Stimulated activated CD4-positive, alpha-beta T cell treated with anti-CD3 and anti-CD28 coated beads, Interleukin-12 subunit alpha, Interleukin-12 subunit beta, amount 100 ng/mL, for 48 hours (primary cell): ENCODE results near the gene ATP8A2.
A peak's percentile ranks its signal among the peaks of the same experiment; 100 is the strongest.
"Not testable (repeated sequence)": the region's sequence is repeated elsewhere in the genome, so short reads cannot be mapped to it uniquely, and the experiment has no call there.

Experiments
- DNase-seq, 3 donors: peaks; one replicate each; pipeline ENCODE4 v3.0.0-alpha.2; 2020; ENCODE audit warnings: low read depth in 2 of 3, low spot score in 1 of 3

The ATP8A2 gene

DNA sequence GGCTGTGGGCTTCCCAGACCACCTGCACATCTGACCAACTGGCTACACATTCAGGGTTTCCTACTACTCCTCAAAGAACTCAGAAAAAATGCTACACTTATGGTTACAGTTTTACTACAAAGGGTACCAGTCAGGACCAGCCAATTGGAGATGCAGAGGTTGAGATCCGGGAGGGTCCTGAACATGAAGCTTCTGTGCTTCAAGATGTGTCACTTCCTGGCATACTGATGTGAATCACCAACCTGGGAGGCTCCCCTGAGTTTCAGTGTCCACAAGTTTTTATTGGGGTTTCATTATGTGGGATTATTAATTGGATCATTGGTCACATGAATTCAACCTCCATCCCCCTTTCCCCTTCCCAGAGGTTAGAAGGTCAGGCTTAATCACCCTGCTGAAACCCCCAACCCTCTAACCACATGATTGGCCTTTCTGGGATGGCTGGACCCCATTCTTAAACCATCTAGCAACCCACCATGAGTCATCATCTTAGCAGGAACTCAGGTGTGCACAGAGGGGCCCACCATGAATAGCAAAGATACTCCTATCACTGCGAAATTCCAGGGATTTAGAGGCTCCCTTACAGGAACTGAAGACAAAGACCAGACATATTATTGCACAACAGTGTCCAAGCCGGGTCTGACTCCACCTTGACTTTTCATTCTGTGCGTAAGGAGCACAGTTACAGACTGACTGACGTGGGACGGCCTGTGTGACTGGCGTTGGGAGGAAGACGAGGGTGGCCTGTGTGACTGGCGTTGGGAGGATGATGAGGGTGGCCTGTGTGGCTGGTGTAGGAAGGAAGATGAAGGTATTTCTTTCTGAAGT, 90.7 kb downstream of the ATP8A2 start:
- no peak for DNase-seq

DNA sequence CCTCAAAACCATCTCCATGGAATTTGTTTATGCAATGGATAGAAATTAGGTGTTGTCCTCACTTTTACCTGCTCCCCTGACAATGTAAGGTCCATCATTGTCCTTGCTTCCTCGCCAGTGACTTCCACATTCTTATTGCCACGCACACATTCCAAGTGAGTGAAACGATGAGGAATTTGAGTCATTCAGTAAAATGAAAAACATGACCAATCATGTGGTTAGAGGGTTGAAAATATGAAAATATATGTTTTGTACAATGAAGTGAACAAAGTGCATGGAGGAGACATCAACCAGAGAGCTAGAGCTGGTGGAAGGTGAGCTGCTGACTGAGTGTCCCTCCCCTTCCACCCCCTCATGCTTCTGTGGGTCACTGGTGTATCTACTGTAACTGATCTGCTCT, 91.7 kb downstream of the ATP8A2 start:
- no peak for DNase-seq

DNA sequence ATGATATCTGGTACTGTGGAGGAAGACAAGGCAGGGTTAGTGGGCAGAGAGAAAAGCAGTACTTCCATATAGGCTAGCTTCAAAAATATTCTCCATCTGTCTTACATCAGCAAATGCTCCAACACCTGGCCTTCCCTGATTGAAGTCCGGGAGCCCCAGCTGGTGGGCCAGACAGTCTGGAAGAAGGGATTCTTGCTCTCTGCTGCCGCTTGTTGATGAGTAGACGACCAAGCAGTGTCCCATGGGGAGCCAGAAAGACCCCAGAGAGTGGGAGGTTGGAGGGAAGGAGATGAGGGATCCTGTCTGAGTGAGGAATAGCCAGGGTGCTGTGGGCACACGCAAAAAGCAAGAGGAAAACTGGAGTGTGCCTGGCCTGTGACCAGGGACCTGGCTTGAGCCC, 95.1 kb downstream of the ATP8A2 start:
- DNase-seq, result no peak

DNA sequence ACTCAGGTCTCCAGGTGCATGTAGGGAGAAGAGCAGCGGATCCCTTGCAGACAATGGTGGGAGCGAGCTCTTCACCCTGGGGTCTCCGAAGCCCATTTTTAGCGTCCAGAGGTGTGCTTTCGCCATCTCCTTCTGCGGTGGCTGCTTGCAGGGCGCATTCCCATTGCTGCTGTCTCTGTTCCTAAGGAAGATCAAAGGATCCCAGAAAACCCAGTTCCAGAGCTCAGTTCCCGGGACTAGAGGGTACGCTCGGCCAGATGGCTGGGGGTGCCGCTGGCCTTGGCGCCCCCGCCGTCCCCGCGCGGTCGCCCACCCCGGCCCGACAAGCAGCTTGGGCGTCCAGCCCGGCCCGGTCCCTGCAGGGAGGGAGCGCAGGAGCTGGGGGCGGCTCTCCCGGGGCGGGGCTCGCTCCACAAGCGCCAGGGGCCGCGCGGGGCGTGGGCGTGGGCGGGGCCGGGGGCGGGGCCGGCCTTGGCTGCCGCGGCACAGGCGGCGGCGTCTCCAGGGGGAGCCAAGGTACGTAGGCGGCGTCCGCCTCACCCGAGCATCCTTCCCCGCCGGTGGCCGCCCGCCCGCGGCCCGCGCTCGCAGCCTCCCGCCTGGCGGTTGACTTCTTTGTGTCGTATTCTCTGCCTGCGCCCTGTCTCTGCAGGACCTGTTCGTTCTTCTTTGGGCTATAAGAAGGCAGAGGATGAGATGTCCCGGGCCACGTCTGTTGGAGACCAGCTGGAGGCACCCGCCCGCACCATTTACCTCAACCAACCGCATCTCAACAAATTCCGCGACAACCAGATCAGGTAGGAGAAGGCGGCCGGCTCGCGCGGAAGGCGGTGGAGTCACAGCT, 96.8 kb downstream of the ATP8A2 start:
- DNase-seq, result peak in 1 of 3 donors; percentile 7

DNA sequence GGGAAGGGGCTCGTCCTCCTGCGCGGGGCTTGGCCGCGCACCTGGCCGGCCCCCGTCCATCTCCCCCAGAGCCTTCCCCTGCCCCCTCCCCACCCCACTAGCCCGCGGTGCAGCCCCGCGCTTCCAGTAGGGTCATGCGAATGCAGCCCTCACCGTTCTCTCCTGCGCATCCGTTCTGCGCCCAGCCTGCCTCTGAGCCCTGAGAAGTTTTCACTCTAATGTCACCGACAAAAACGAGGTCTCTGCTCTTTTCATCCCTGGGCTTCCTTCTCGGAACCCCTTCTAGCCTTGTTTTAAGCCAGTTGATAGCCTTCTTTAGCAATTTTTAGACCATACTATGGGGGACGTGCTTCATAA, 97.4 kb downstream of the ATP8A2 start:
- DNase-seq, result no peak

DNA sequence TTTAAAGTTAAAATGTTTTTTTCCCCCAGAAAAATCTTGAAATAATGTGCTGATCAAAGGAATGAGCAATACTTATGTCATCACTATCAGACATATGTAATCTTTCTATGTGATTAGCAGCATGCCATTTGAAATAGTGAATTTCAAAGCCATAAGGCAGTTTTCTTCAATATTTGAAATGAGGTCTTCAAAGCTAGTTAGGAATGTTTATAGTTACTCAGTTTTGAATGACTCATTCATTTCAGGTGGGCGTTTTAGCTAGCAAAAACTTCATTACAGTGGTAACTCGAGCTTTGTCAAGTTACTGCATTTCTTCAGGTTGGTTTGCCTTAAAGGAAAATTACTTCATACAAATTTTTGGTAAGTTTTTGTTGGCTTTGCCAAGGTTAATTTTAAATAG, 102.1 kb downstream of the ATP8A2 start:
- DNase-seq, result no peak

DNA sequence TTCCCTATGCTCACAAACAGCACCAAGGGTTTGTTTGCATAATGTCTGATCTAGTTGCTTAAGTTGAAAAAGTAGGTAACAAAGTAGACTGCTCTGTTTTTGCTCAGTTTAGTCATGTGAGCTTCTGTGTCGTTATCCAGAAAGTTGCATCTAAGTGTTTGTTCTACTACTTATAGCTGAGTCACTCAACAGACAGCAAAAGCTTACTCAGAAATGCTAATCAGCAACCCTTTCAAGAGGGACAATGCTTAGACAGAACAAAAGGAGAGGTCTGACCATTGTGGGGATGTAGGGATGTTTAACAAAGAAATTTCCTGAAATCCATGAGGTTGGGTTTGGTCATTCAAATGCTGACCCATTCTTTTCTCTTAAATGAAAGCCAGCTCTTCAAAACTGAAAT, 106.4 kb downstream of the ATP8A2 start:
- no peak for DNase-seq

DNA sequence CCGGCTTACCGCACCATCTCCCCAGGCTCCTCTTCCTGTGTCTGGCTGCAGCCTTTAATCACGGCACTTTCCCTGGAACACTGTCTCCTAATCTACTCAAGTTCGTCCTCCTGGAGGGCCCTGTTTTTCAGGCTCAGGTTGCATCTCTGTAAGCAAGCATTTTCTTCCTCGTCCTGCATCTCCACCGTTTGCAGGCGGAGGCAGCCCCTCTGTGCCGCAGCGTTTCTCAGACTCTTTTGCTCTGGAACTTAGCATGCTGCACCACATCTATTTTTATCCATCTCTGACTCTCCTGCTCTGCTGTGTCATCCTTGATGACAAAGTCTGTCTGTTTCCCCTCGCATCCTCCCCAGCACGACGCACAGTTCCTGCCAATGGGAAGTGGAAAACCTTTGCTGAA, 117.5 kb downstream of the ATP8A2 start:
- DNase-seq, result no peak

DNA sequence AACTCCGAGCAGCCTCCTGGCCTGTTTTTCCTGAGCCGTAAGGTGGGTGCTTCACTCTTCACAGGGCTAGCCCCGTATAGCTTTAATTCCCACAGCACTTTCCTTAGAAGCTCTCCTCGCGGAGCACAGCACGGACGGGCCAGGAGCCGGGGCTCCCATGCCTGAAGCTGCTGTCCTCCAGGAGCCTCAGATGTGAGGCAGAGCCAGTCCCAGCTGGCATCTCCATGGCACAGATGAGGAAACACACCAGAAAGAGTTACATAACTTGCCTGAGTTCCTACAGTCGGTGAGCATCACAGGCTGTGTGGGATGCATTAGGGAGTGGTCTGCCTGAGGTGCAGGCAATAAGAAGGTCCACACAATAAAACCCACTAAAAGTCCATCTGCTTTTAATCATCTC, 118.5 kb downstream of the ATP8A2 start:
- DNase-seq, result no peak

- no peak for DNase-seq
These were observed 122.3 kb downstream of the ATP8A2 start for GRCh38 chr13:25493931-25494640.

GRCh38 chr13:25494698-25495411, 123.1 kb downstream of the ATP8A2 start:
- no peak for DNase-seq

DNA sequence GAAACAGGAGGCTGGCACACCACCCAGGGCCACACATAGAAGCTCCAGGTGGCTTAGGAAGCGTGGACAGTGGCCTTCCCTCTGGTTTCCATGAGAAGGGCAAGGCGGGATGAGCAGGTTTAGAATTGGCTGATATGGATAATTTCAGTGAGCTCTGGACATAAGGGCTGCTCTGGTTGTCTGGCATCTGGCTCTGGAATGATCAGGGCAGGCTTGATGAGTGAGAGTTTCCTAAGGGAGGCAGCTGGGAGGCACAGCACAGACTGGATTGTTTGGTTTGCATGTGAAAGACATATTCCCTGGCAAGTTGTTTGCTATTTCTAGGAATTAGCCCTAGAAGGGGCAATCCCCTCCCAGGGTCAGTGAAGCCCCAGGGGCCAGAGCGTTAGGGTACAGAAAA, 129.5 kb downstream of the ATP8A2 start:
- no peak for DNase-seq

DNA sequence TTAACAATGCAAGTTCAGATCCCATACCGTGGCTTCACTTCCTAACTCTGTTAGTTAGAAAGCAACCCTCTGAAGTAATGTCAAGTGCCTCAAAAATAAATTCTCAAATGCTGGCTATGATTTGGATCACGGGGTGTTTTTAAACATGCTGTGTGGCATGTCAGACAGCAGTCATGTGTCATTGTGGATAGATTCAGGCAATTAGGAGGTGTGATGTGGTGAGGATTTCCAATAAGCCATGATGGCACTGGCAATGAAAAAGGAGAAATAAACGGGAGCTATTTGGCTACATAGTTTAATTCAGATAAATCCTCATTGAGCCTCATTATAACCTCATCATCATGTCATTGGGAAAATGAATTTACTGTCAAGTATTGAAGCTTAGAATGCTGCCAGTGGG, 130.3 kb downstream of the ATP8A2 start:
- no peak for DNase-seq

GRCh38 chr13:25502551-25502950, 130.8 kb downstream of the ATP8A2 start:
- DNase-seq, result no peak

DNA sequence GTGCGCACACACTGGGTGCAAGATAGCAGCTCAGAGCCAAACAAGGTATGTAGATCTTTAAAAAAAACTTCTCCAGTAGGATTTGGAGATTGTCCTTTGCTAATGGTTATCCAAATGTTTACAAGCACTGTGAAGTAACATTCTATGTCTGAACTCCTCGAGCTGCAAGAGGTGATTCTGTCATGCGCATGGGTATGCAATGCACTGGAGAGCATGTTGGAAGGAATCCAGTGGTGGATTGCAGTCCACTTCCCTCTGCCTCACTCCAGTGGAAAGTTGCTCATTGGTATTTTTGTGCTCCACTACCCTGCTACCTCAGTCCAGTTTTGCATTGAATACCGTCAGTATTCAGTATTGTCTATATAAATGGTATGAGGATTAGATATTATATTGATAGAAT, 132.1 kb downstream of the ATP8A2 start:
- DNase-seq, result no peak

- DNase-seq, result no peak
These were observed 136.1 kb downstream of the ATP8A2 start for GRCh38 chr13:25507841-25508240.

DNA sequence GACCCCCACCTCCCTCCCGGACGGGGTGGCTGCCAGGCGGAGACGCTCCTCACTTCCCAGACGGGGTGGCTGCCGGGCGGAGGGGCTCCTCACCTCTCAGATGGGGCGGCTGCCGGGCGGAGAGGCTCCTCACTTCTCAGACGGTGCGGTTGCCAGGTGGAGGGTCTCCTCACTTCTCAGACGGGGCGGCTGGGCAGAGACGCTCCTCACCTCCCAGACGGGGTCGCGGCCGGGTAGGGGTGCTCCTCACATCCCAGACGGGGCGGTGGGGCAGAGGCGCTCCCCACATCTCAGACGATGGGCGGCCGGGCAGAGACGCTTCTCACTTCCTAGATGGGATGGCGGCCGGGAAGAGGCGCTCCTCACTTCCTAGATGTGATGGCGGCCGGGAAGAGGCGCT, 141.3 kb downstream of the ATP8A2 start:
- DNase-seq, result not testable (repeated sequence)

GRCh38 chr13:25518441-25518840, 146.7 kb downstream of the ATP8A2 start:
- no peak for DNase-seq

GRCh38 chr13:25525884-25526283, 154.1 kb downstream of the ATP8A2 start:
- no peak for DNase-seq

GRCh38 chr13:25528266-25528665, 156.5 kb downstream of the ATP8A2 start:
- no peak for DNase-seq

DNA sequence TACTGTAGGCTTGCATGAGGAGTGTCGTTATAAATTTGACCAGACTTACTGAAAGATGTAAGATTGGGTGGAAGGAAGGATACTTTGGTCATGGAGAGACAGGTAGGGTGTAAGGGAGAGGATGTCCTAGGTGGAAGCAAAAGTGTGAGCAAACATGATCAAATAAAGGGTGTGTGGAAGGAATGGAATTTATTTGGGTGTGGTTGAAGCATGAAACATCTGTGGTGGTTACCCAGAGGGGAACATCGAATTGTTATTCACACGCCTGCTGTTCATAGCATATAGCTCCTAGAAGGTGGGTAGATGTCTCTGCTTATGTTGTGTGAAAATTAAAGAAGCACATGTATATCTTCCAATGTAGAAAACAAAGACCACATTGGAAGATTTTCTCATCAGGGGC, 157.7 kb downstream of the ATP8A2 start:
- DNase-seq, result no peak
